GM18502 (cell line): Measurements from ENCODE around the gene BCAS1.
A peak's percentile ranks its signal among the peaks of the same experiment; 100 is the strongest.
"Not testable (repeated sequence)": the region's sequence is repeated elsewhere in the genome, so short reads cannot be mapped to it uniquely, and the experiment has no call there.

ENCODE experiments used
- ATAC-seq: cut with Tn5 transposase; IDR thresholded peaks from one replicate; pipeline ENCODE4 v1.9.1; 2021; ENCODE audit warnings: mild to moderate bottlenecking; ENCODE audit not compliant: unreplicated experiment, poor library complexity

BCAS1 gene

GRCh38 chr20:54025251-54025771 is 45.1 kb downstream of the BCAS1 start:
- ATAC-seq = no peak

DNA sequence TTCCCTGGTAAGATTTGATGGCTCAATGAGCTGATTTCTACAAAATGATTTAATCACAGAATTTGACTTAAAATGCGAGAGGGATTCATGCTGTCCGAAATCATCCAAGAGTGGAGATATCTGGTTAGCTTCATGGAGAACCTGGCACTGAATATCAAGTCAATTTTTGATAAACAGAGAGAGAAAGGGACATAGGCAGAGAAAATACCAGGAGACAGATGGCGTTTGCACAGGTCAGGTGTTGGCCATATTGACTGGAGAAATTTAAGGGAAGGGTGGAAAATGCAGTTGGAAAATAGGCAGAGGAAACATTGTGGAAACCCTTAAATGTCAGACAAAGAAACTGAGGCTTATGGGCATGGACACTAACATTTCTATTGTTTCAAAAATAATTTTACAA is 47.0 kb downstream of the BCAS1 start:
- ATAC-seq = no peak

- no peak for ATAC-seq
Observed at GRCh38 chr20:54021446-54022235, 48.8 kb downstream of the BCAS1 start.

DNA sequence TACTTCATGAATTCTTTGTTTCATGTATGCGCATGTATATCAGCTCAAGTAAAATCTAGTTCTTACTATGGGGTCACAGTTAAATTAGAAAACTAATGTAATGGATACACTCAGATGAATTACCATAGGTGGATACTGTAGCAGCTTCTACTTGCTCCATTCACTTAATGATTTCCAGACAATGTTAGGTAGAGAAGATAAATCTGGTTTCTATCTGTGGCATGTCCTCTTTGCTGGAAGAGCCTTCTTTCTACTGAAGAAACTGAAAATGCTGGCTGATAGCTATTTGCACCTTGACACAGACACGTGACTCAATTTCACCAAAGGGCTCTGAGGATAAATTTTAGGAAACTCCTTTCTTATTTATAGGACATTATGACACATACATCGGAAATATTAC is 49.5 kb downstream of the BCAS1 start:
- ATAC-seq = no peak

DNA sequence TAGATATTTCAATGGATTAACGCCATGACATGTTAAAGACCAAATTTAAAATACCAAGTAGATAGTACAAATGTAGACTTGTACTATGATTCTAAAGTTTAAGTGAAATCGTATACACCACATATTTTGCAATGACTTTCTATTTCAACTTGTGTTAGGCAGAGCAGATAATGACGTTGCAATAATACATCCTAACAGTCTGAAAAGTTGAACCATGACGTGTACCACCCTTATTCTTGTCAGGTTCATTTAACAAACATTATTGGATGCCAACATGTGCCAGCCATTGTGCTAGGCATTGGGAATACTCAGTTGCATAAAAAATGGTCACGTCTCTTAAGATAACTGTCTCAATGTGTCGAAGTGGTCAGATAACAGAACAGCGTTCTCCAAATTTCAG is 50.0 kb downstream of the BCAS1 start:
- no peak for ATAC-seq

GRCh38 chr20:54019585-54019984 is 50.8 kb downstream of the BCAS1 start:
- no peak for ATAC-seq

- no peak for ATAC-seq
Observed at GRCh38 chr20:54019127-54019526, 51.3 kb downstream of the BCAS1 start.

GRCh38 chr20:54017846-54018245 is 52.5 kb downstream of the BCAS1 start:
- ATAC-seq = peak; percentile 96

DNA sequence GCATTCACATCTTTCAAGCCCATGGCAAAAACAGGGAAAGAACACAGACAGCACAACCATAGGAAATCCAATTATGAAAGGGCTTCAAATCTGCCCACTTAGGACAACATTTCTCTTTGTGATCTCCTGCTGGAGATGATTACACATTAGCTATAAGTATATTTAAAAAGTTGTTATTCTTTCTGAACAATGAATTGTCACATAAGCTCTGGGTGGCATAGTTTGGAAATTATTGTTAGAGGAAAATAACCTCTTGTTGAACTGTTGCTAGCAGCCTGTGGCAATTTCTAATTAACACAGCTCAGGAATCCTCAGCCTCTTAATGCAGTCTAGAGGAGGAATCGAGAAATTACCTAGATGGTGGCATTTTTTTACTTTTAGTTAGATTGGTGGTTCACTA is 54.9 kb downstream of the BCAS1 start:
- no peak for ATAC-seq

DNA sequence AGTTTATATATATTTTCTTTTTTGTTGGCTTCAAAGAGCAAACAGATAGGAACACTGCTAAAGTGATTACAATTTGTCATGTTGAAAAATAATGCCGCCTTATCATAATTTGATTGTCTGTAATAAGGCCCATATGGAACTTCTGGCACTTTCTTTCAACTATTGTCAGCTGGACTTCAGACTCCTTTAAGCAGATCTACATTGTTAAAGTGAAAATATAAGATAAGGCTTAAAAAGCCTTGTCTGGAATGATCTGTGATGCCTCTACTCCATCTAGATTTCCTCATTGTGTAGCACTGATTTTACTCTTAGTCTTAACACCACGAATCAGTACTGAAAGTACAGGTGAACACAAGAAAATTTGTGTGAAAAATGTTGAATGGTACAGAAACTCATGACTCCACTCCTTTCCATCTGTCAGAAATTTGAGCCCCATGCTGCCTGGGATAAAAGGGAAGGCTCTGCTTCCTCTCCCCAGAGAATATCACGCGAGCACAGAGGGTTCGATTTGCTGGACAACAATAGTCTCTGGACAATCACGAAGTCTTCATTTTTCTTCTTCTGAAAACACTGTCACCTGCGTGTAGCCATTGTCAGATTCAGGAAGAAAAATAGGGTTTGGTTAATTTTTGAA is 56.0 kb downstream of the BCAS1 start:
- ATAC-seq = no peak

DNA sequence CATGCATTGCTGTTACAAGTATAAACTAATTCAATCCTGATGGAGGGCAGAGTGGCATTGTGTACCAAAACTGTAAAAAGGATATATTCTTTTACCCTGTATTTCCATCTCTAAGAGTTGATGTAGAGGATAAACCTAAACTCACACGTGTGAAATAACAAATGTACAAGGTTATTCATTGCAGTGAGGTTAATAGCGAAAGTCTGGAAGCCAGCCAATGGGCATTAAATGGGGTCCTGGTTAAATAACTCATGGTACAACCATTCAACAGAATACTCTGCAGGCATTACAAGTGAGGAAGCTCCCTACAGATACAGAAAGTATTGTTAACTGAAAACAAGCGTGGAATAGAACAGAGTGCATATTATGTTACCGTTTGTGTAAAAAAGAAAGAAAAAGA is 56.9 kb downstream of the BCAS1 start:
- ATAC-seq = no peak

- no peak for ATAC-seq
Observed at GRCh38 chr20:54011346-54011745, 59.0 kb downstream of the BCAS1 start.

GRCh38 chr20:54006216-54006615 is 64.2 kb downstream of the BCAS1 start:
- not testable (repeated sequence) for ATAC-seq

- no peak for ATAC-seq
Observed at GRCh38 chr20:54005524-54005923, 64.9 kb downstream of the BCAS1 start.

DNA sequence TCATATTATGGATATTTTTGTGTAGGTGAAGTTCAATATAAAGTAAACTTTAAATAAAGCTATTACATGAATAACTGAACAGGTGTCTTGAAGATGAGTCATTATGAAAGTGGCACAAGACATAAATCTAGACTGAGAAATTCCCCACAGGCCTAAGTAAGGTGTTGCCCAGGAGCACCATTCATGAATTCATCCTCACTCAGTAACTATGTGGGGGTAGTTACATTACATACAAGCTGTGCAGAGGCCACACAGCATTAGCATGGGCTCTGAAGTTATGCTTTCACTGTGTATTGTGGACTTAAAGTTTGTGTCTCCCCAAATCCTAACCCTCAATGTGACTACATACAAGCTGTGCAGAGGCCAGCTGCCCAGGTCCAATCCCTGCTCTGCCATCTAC is 65.9 kb downstream of the BCAS1 start:
- ATAC-seq = peak; percentile 98

DNA sequence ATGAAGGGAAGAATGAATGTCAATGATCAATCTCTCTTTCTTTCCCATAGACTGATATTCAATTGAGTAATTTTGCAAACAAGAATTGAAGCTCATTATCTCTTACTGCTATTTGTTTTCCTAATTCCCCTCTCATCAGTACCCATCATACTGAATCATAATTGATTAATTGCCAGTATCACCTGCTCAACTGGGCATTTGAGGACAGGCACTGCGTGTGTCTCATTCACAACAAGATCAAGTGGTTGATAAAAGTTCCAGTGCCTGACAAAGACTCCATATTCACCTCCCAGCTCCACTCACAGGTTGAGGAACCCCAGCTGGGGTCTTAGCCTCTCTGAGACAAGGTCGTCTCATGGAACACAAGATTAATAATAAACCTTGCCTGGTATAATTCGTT is 67.7 kb downstream of the BCAS1 start:
- no peak for ATAC-seq

GRCh38 chr20:54002056-54002575 is 68.3 kb downstream of the BCAS1 start:
- no peak for ATAC-seq

DNA sequence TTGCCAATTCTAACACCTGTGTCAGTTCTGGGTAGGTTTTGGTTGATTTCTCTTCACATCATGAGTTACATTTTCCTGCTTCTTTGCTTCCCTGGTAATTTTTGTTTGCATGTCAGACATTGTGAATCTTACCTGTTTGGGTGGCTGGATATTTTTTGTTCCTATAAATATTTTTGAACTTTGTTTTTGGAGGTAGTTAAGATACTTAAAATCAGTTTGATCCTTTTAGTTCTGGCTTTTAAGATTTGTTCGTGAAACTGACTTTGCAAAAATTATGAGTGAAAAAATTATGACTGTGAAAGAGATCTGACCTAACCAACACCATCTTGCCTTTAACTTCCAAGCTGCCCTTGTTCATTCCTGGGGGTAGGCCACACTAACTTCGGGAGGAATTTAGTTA is 69.5 kb downstream of the BCAS1 start:
- ATAC-seq = no peak

GRCh38 chr20:54000262-54000661 is 70.1 kb downstream of the BCAS1 start:
- no peak for ATAC-seq

GRCh38 chr20:53999077-53999476 is 71.3 kb downstream of the BCAS1 start:
- ATAC-seq = no peak
